DND-41 (cell line): Measurements from ENCODE around the gene CXCR2.

Experiments used
- CTCF ChIP-seq: IDR thresholded peaks from 2 replicates; pipeline ENCODE4 v1.5.1; 2012; ENCODE audit warnings: borderline replicate concordance, low read length, moderate library complexity, mild to moderate bottlenecking; ENCODE audit not compliant: poor library complexity, severe bottlenecking; ENCODE audit errors: extremely low read depth
- EZH2 ChIP-seq: IDR thresholded peaks from 3 replicates; pipeline ENCODE4 v1.6.1; 2012; ENCODE audit warnings: borderline replicate concordance, low read depth, mild to moderate bottlenecking, moderate library complexity, low read length, inconsistent platforms; ENCODE audit not compliant: severe bottlenecking

- TF ChIP-seq CTCF = no peak
- no peak for TF ChIP-seq EZH2
Measured at GRCh38 chr2:218091746-218092145, 34.1 kb upstream of the CXCR2 start.
